Measurements from ENCODE around the gene SH3RF3. TPM values are rescaled to one million over a fixed set of nuclear protein-coding genes. Genes with fewer than 3 reads are reported as not detected.

Gene SH3RF3
- total RNA-seq, 1 experiment from 2014 or later, result 0.34 TPM

DNA sequence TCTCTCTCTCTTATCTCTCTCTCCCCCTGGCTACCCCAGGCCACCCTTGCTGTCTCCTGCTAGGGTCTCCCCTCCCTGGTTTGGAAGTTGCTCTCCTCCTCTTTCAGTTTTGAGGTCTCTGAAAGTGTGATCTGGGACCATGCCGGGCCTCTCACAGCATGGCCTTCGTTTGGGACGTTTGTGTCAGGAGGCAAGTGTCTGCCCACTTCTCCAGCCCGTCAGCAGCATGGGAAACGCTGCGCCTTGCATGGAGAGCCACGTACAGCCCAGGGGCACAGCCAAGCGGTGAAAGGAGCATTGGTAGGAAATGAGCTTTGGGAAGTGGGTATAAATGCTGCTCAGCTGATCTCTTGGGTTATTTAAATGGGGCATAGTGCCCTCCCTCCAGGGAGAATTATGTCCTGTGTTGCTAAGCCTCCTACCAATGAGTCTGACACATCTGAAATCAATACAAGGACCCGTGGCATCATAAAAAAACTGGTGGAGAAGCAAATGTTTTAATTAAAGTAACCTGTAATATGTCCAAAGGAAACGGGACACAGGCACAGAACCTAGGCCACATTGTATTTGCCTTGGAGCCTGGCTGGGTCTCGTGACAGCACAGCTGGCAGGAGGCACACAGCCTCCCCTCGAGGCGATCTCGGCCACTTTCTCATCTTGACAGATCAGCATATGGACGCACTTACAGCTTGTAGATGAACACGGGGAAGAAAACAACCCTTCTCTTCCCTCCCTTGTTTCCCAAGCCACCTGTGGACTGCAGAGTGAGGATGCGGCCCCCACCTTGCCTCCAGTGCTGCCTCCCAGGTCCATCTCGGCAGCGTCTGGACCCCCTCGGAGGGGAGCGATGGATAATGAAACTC lies 72.7 kb downstream of the SH3RF3 start:
- H3K4me3 ChIP-seq (ENCODE audit: low read length), result no peak overlapping the region
- DNase-seq, result no peak
- H3K9me2 ChIP-seq (replicated peaks; ENCODE audit: insufficient read depth, low read length), result no peaks in the 10 kb centered on the region
- H3K36me3 ChIP-seq (ENCODE audit: insufficient read depth, low read length), result no peaks in the 10 kb centered on the region
- H3K4me1 ChIP-seq (ENCODE audit: low read length), result peaks cover 69% of the 10 kb centered on the region
- H3K9ac ChIP-seq (ENCODE audit: low read length), result no peak overlapping the region
- no peaks in the 10 kb centered on the region for H3K9me3 ChIP-seq (ENCODE audit: low read length)
- H3K79me2 ChIP-seq (ENCODE audit: low read length), result no peaks in the 10 kb centered on the region
- H3K4me2 ChIP-seq (ENCODE audit: low read depth, low read length, poor library complexity, severe bottlenecking), result no peak overlapping the region
- no peak overlapping the region for H3K27ac ChIP-seq (ENCODE audit: low read length)
- no peak overlapping the region for H2AFZ ChIP-seq (ENCODE audit: low read length)
- H3K27me3 ChIP-seq (ENCODE audit: low read length), result no peaks in the 10 kb centered on the region
- H4K20me1 ChIP-seq (ENCODE audit: insufficient read depth, low read depth, low read length), result no peaks in the 10 kb centered on the region

DNA sequence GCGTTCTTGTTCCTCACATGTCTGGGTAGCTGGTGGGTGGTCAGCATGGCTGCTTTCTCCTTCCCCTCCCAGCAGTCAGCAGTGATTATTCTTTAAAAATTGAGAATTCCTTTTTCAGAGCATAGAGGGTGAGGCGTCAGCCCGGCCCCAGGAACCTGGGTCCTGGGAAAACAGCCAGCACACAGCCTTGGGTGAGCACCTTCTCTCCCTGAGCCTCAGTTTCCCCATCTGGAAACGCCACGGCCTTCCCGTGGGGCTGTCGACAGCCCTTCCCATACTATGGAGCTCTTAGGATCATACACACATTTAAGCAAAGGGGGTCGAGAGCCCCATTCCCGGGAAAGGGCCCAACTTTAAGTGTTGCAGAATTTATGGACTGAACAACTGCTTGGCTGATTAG lies 73.5 kb downstream of the SH3RF3 start:
- Histone ChIP-seq H3K27me3 (ENCODE audit: low read length) (no peaks in the 10 kb centered on the region), H3K79me2 (ENCODE audit: low read length) (no peaks in the 10 kb centered on the region), H3K4me3 (ENCODE audit: low read length) (no peak overlapping the region), H2AFZ (ENCODE audit: low read length) (no peak overlapping the region), H4K20me1 (ENCODE audit: insufficient read depth, low read depth, low read length) (no peaks in the 10 kb centered on the region), H3K4me2 (ENCODE audit: low read depth, low read length, poor library complexity, severe bottlenecking) (no peak overlapping the region), H3K9ac (ENCODE audit: low read length) (no peak overlapping the region), H3K9me3 (ENCODE audit: low read length) (no peaks in the 10 kb centered on the region), H3K4me1 (ENCODE audit: low read length) (peaks cover 69% of the 10 kb centered on the region), H3K9me2 (replicated peaks; ENCODE audit: insufficient read depth, low read length) (no peaks in the 10 kb centered on the region), H3K36me3 (ENCODE audit: insufficient read depth, low read length) (no peaks in the 10 kb centered on the region), H3K27ac (ENCODE audit: low read length) (no peak overlapping the region)
- no peak for DNase-seq

DNA sequence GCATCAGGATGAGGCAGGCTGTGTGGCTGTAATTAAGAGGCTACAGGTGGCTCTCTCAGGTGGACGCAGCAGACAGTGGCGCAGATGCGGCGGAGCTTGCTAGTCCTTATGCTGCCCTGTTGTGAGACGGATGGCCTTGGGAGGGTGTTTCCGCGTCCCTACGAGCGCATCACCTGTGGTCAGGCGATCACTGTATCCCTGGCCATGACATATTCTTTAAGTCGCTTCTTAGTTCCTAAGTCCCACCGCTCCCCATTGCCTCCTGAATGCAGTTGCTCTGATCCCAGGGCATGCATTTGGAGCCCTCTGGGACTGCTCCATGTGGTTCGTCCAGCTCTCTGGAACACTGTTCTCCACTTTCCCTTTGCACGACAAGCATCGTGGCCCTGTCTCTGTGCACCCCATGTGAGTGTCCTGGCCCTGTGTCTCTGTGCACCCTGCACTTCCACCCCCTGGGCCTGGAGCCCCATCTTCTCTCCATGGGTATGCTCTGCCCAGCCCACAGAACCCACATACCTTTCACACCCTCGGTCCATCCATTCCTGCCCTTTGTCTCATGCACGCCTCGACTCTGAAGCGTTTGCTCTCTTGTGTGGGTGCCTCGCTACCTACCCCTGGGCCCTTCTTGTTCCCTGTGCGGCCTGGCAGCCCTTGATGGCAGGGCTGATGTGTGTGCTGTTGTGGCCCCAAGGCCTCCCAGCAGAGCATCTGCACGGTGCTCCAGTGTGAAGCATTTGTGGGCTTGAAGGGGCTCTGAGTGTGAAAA lies 74.4 kb downstream of the SH3RF3 start:
- Histone ChIP-seq H4K20me1 (ENCODE audit: insufficient read depth, low read depth, low read length) (no peaks in the 10 kb centered on the region), H3K9me2 (replicated peaks; ENCODE audit: insufficient read depth, low read length) (no peaks in the 10 kb centered on the region), H3K9me3 (ENCODE audit: low read length) (no peaks in the 10 kb centered on the region), H3K4me3 (ENCODE audit: low read length) (no peak overlapping the region), H3K4me2 (ENCODE audit: low read depth, low read length, poor library complexity, severe bottlenecking) (no peak overlapping the region), H3K9ac (ENCODE audit: low read length) (no peak overlapping the region), H3K79me2 (ENCODE audit: low read length) (no peaks in the 10 kb centered on the region), H3K36me3 (ENCODE audit: insufficient read depth, low read length) (no peaks in the 10 kb centered on the region), H2AFZ (ENCODE audit: low read length) (no peak overlapping the region), H3K4me1 (ENCODE audit: low read length) (peaks cover 69% of the 10 kb centered on the region), H3K27me3 (ENCODE audit: low read length) (no peaks in the 10 kb centered on the region), H3K27ac (ENCODE audit: low read length) (no peak overlapping the region)
- DNase-seq, result no peak

DNA sequence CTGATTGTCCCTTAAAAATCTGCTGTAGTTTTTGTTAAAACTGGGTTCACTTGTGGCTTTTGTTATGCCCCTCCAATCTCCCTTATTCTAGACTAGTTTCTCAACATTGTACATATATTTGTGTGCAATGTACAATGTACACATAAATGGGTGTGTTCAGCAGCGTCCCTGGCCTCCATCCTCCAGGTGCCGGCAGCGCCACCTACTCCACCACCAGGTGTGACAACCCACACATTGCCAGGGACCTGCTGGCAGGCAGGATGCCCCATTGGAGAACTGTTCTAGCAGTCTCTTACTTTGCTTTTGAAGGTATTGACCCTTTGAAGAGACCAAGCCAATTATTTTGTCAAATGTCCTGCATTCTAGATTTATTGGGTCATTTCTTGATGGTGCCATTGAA lies 75.4 kb downstream of the SH3RF3 start:
- H3K9me2 ChIP-seq (replicated peaks; ENCODE audit: insufficient read depth, low read length), result no peaks in the 10 kb centered on the region
- H3K4me3 ChIP-seq (ENCODE audit: low read length), result no peak overlapping the region
- H3K9me3 ChIP-seq (ENCODE audit: low read length), result no peaks in the 10 kb centered on the region
- no peaks in the 10 kb centered on the region for H3K79me2 ChIP-seq (ENCODE audit: low read length)
- no peaks in the 10 kb centered on the region for H3K27me3 ChIP-seq (ENCODE audit: low read length)
- no peak overlapping the region for H2AFZ ChIP-seq (ENCODE audit: low read length)
- H3K27ac ChIP-seq (ENCODE audit: low read length), result no peak overlapping the region
- no peak overlapping the region for H3K4me2 ChIP-seq (ENCODE audit: low read depth, low read length, poor library complexity, severe bottlenecking)
- DNase-seq, result no peak
- H4K20me1 ChIP-seq (ENCODE audit: insufficient read depth, low read depth, low read length), result no peaks in the 10 kb centered on the region
- H3K36me3 ChIP-seq (ENCODE audit: insufficient read depth, low read length), result no peaks in the 10 kb centered on the region
- H3K4me1 ChIP-seq (ENCODE audit: low read length), result peaks cover 71% of the 10 kb centered on the region
- H3K9ac ChIP-seq (ENCODE audit: low read length), result no peak overlapping the region

DNA sequence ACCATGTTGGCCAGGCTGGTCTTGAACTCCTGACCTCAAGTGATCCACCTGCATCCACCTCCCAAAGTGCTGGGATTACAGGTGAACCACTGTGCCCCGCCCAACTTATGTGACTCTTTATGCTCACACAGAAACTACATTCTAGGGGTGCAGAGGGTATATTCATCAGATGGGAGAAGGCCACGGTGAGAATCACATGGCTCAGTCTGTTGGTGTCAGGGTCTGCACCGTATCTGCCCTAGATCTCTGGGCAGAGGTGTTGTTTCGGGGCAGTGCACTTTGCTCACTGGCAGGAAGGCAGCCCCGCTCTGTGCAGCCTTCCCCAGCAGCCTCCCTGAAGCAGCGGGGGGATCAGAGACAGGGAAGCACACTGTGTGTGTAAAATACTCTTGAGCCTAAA lies 76.4 kb downstream of the SH3RF3 start:
- Histone ChIP-seq H3K27ac (ENCODE audit: low read length) (no peak overlapping the region), H3K4me2 (ENCODE audit: low read depth, low read length, poor library complexity, severe bottlenecking) (no peak overlapping the region), H3K4me3 (ENCODE audit: low read length) (no peak overlapping the region), H3K27me3 (ENCODE audit: low read length) (no peaks in the 10 kb centered on the region), H3K9me3 (ENCODE audit: low read length) (no peaks in the 10 kb centered on the region), H3K9ac (ENCODE audit: low read length) (no peak overlapping the region), H2AFZ (ENCODE audit: low read length) (no peak overlapping the region), H3K4me1 (ENCODE audit: low read length) (peaks cover 72% of the 10 kb centered on the region), H3K79me2 (ENCODE audit: low read length) (no peaks in the 10 kb centered on the region), H3K9me2 (replicated peaks; ENCODE audit: insufficient read depth, low read length) (no peaks in the 10 kb centered on the region), H4K20me1 (ENCODE audit: insufficient read depth, low read depth, low read length) (no peaks in the 10 kb centered on the region), H3K36me3 (ENCODE audit: insufficient read depth, low read length) (no peaks in the 10 kb centered on the region)
- no peak for DNase-seq

DNA sequence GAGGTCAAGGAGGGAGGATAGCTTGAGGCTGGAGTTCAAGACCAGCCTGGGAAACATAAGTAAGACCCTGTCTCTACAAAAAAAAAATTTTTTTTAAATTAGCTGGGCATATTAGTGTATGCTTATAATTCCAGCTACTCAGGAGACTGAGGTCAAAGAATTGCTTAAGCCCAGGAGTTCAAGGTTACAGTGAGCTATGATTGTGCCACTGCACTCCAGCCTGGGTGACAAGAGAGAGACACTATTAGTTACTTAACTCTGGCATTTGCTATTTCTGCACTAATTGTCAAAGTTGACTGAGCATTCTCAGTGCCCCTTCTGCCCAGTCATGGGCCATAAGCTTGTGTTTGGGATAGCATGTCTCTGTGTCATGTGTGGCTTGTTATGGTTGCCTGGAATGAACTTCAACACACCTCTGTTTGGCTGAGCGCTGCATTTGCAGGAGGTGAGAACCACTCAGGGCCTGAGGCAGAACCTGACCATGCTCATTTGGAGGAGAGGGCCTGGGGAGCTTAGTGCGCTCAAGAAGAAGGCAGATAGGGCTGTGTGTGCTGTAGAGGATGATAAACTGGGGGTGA lies 77.7 kb downstream of the SH3RF3 start:
- Histone ChIP-seq H3K36me3 (ENCODE audit: insufficient read depth, low read length) (no peaks in the 10 kb centered on the region), H2AFZ (ENCODE audit: low read length) (no peak overlapping the region), H3K9me2 (replicated peaks; ENCODE audit: insufficient read depth, low read length) (no peaks in the 10 kb centered on the region), H3K4me3 (ENCODE audit: low read length) (no peak overlapping the region), H3K4me2 (ENCODE audit: low read depth, low read length, poor library complexity, severe bottlenecking) (no peak overlapping the region), H4K20me1 (ENCODE audit: insufficient read depth, low read depth, low read length) (no peaks in the 10 kb centered on the region), H3K9me3 (ENCODE audit: low read length) (no peaks in the 10 kb centered on the region), H3K9ac (ENCODE audit: low read length) (no peak overlapping the region), H3K27me3 (ENCODE audit: low read length) (no peaks in the 10 kb centered on the region), H3K4me1 (ENCODE audit: low read length) (peaks cover 72% of the 10 kb centered on the region), H3K79me2 (ENCODE audit: low read length) (no peaks in the 10 kb centered on the region), H3K27ac (ENCODE audit: low read length) (no peak overlapping the region)
- no peak for DNase-seq

DNA sequence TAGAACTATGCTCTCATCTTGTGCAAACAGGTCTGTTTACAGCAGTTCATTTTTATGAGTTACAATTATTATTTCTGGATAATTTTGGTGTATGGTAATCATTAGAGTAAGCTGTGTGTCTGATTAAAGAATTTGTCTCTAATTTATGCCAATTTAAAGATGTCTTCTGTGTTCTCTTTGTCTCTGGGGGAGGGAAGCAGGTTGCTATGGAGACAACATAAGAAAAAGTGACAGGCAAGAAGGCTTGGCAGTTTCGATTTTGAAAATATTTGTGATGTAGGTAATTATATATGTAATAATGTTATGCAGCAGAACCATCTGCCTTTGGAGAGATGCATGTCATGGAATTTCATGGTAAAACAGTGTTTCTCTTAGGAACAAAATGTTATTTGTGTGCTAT lies 78.2 kb downstream of the SH3RF3 start:
- Histone ChIP-seq H4K20me1 (ENCODE audit: insufficient read depth, low read depth, low read length) (no peaks in the 10 kb centered on the region), H3K4me2 (ENCODE audit: low read depth, low read length, poor library complexity, severe bottlenecking) (peak overlapping the region; percentile 42), H3K4me3 (ENCODE audit: low read length) (no peak overlapping the region), H2AFZ (ENCODE audit: low read length) (no peak overlapping the region), H3K27ac (ENCODE audit: low read length) (no peak overlapping the region), H3K27me3 (ENCODE audit: low read length) (no peaks in the 10 kb centered on the region), H3K9me3 (ENCODE audit: low read length) (no peaks in the 10 kb centered on the region), H3K79me2 (ENCODE audit: low read length) (no peaks in the 10 kb centered on the region), H3K9me2 (replicated peaks; ENCODE audit: insufficient read depth, low read length) (no peaks in the 10 kb centered on the region), H3K36me3 (ENCODE audit: insufficient read depth, low read length) (no peaks in the 10 kb centered on the region), H3K9ac (ENCODE audit: low read length) (no peak overlapping the region), H3K4me1 (ENCODE audit: low read length) (peaks cover 72% of the 10 kb centered on the region)
- DNase-seq, result no peak
